Small intestine (tissue), 7 donors: ENCODE data around the gene CLTA. TPM values are rescaled to one million over a fixed set of nuclear protein-coding genes. Genes with fewer than 3 reads are reported as not detected.

Experiments
- DNase-seq, 2 donors: peaks; one replicate each; pipeline versions ENCODE4 v3.0.0 to v3.0.0-alpha.2; 2013
- FAIRE-seq: peaks from 2 replicates; lab custom pipeline; 2012; peaks lifted over from hg19 to GRCh38; lab: Jason Lieb, UNC
- H3K27ac ChIP-seq, 3 donors: one replicate each; pipeline ENCODE4 v1.5.1; 2013; ENCODE audit warnings: low read length in 2 of 3, mild to moderate bottlenecking in 2 of 3, control low read depth in 1 of 3, inconsistent platforms in 1 of 3, low read depth in 1 of 3, moderate library complexity in 1 of 3
- H3K27me3 ChIP-seq, 3 donors: one replicate each; pipeline ENCODE4 v1.6.1; 2013; ENCODE audit warnings: low read length in 3 of 3, inconsistent platforms in 1 of 3; ENCODE audit not compliant: control insufficient read depth in 3 of 3, insufficient read depth in 3 of 3
- H3K36me3 ChIP-seq, 3 donors: one replicate each; pipeline ENCODE4 v1.6.1; 2013; ENCODE audit warnings: low read length in 3 of 3, inconsistent platforms in 1 of 3, low read depth in 1 of 3, mild to moderate bottlenecking in 1 of 3, moderate library complexity in 1 of 3; ENCODE audit not compliant: control insufficient read depth in 3 of 3, insufficient read depth in 2 of 3
- H3K4me1 ChIP-seq, 3 donors: one replicate each; pipeline ENCODE4 v1.6.1; 2013; ENCODE audit warnings: low read length in 2 of 3, inconsistent platforms in 1 of 3, low read depth in 1 of 3, mild to moderate bottlenecking in 1 of 3, moderate library complexity in 1 of 3; ENCODE audit not compliant: control insufficient read depth in 3 of 3, insufficient read depth in 2 of 3
- H3K4me3 ChIP-seq, 3 donors: one replicate each; pipeline ENCODE4 v1.5.1; 2013; ENCODE audit warnings: low read length in 3 of 3, control low read depth in 1 of 3, inconsistent platforms in 1 of 3, low read depth in 1 of 3, mild to moderate bottlenecking in 1 of 3, moderate library complexity in 1 of 3
- H3K9me3 ChIP-seq, 2 donors: one replicate each; pipeline ENCODE4 v1.6.1; 2013; ENCODE audit warnings: low read depth in 1 of 2, low read length in 1 of 2; ENCODE audit not compliant: control insufficient read depth in 2 of 2, insufficient read depth in 1 of 2
- WGBS, 3 donors: extraction: QIAGEN DNeasy Blood & Tissue Kit; methylation state at CpG; one replicate each; pipeline ENCODE4 v1.1.7; 2013; 5-methylcytosine and 5-hydroxymethylcytosine counted together
- polyA plus RNA-seq, 4 donors: library from polyadenylated mRNA; stranded (reverse) in 3 of 4; unstranded in 1 of 4; fragments of 200-250 nt in 3 of 4; fragments of 120-200 nt in 1 of 4; gene quantifications; one replicate each; pipeline versions ENCODE4 v1.2.1 to v1.2.3, GENCODE V29; 2013
- donor health status: healthy with polysubstance abuse.
- donor health status: control.
- donor health status: control.
- donor health status: Bipolar disorder and iron deficiency.
- donor health status: healthy.

CLTA gene
- polyA plus RNA-seq, 4 donors = 176 to 279 (median 273) TPM

- Histone ChIP-seq H3K27ac (peak overlapping the region in 1 of 3 donors; percentile 11), H3K4me1 (peaks cover 0 to 10% (median 3%) of the 10 kb centered on the region in 3 donors), H3K4me3 (no peak overlapping the region), H3K36me3 (peaks cover 0 to 3% (median 0%) of the 10 kb centered on the region in 3 donors), H3K9me3 (peaks cover 0 to 4% of the 10 kb centered on the region in 2 donors), H3K27me3 (peaks cover 0 to under 1% (median 0%) of the 10 kb centered on the region in 3 donors)
- WGBS, 3 donors = 91 to 100% (median 92%) methylated on average over 2 of the region's 2 CpGs
- FAIRE-seq (no peak), DNase-seq (no peak)
These were observed 29.5 kb upstream of the CLTA start for GRCh38 chr9:36161187-36161586.

DNA sequence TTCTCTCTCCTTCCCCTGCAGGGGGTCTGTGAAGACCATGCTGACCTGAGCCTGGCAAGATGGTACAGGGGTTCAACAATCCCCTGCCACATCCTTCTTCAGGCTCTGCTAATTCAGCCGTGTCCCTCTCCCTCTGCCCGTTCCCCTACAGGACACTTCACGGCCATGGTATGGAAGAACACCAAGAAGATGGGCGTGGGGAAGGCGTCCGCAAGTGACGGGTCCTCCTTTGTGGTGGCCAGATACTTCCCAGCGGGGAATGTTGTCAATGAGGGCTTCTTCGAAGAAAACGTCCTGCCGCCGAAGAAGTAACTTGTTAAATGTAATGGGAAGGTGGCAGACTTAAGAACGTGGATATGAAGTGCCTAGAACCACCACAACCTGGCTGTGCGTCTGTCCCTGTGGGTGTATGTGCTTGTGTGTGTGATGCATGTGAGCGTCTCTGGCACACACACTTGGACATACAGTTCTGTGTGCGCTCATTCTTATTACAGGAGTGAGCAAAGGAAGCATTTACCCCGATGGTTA, 28.4 kb upstream of the CLTA start:
- peak overlapping the region in 1 of 3 donors; percentile 76 for H3K27ac ChIP-seq
- FAIRE-seq (no peak), DNase-seq (no peak)
- 89 to 95% (median 93%) methylated on average over 17 of the region's 17 CpGs for WGBS, 3 donors
- no peak overlapping the region for H3K4me3 ChIP-seq
- peaks cover 0 to 3% (median 0%) of the 10 kb centered on the region in 3 donors for H3K36me3 ChIP-seq
- peaks cover 0 to 16% (median 3%) of the 10 kb centered on the region in 3 donors for H3K4me1 ChIP-seq
- no peaks in the 10 kb centered on the region for H3K9me3 ChIP-seq
- H3K27me3 ChIP-seq = peaks cover 0 to 3% (median 0%) of the 10 kb centered on the region in 3 donors

- peak in 1 of 2 donors; percentile 61 for DNase-seq
- no peak for FAIRE-seq
- Histone ChIP-seq H3K36me3 (peaks cover 0 to 3% (median 0%) of the 10 kb centered on the region in 3 donors), H3K4me1 (peaks cover 0 to 16% (median 3%) of the 10 kb centered on the region in 3 donors), H3K27ac (peak overlapping the region in 2 of 3 donors; percentile 73 to 76), H3K9me3 (no peaks in the 10 kb centered on the region), H3K4me3 (no peak overlapping the region), H3K27me3 (peaks cover 0 to 3% (median 0%) of the 10 kb centered on the region in 3 donors)
- 51 to 84% (median 83%) methylated on average over 9 of the region's 9 CpGs for WGBS, 3 donors
These were observed 27.5 kb upstream of the CLTA start for GRCh38 chr9:36163049-36163785.

- 76 to 88% (median 76%) methylated on average over 4 of the region's 4 CpGs for WGBS, 3 donors
- FAIRE-seq (no peak), DNase-seq (no peak)
- H3K4me1 ChIP-seq = peaks cover 0 to 16% (median 3%) of the 10 kb centered on the region in 3 donors
- H3K9me3 ChIP-seq = no peaks in the 10 kb centered on the region
- no peak overlapping the region for H3K4me3 ChIP-seq
- H3K27me3 ChIP-seq = peaks cover 0 to 3% (median 0%) of the 10 kb centered on the region in 3 donors
- peak overlapping the region in 2 of 3 donors; percentile 73 to 76 for H3K27ac ChIP-seq
- H3K36me3 ChIP-seq = peaks cover 0 to 3% (median 0%) of the 10 kb centered on the region in 3 donors
These were observed 26.9 kb upstream of the CLTA start for GRCh38 chr9:36163786-36164170.

GRCh38 chr9:36164372-36164771, 26.3 kb upstream of the CLTA start:
- Histone ChIP-seq H3K4me1 (peaks cover 0 to 16% (median 3%) of the 10 kb centered on the region in 3 donors), H3K9me3 (no peaks in the 10 kb centered on the region), H3K36me3 (peaks cover 0 to 3% (median 0%) of the 10 kb centered on the region in 3 donors), H3K27ac (peak overlapping the region in 1 of 3 donors; percentile 76), H3K4me3 (no peak overlapping the region), H3K27me3 (peaks cover 0 to 3% (median 0%) of the 10 kb centered on the region in 3 donors)
- 76 to 79% (median 78%) methylated on average over 6 of the region's 6 CpGs for WGBS, 3 donors
- FAIRE-seq (no peak), DNase-seq (no peak)

GRCh38 chr9:36164989-36165388, 25.7 kb upstream of the CLTA start:
- no peak overlapping the region for H3K4me3 ChIP-seq
- DNase-seq (no peak), FAIRE-seq (no peak)
- H3K36me3 ChIP-seq = peaks cover 0 to 3% (median 0%) of the 10 kb centered on the region in 3 donors
- H3K27ac ChIP-seq = peak overlapping the region in 1 of 3 donors; percentile 76
- WGBS, 3 donors = 43 to 82% (median 61%) methylated on average over 3 of the region's 3 CpGs
- H3K27me3 ChIP-seq = peaks cover 0 to 3% (median 0%) of the 10 kb centered on the region in 3 donors
- peaks cover 0 to 16% (median 3%) of the 10 kb centered on the region in 3 donors for H3K4me1 ChIP-seq
- H3K9me3 ChIP-seq = no peaks in the 10 kb centered on the region

DNA sequence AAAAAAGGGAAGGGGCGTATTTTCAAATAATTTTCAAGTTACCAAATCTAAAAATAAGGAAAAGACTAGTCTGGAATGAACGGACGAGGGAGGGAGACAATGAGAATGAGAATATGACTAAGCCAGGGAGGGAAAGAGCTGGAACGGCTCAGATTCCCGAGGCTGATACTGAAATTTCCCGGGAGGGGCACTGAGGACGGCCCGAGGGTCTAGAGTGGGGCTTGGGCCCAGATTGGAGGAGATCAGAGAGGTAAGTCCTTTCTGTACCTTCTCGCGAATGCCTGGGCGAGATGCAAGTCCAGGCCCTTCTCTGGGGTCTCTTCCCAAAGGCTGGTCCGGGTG, 24.9 kb upstream of the CLTA start:
- FAIRE-seq (no peak), DNase-seq (no peak)
- Histone ChIP-seq H3K27me3 (peaks cover 0 to 3% (median 0%) of the 10 kb centered on the region in 3 donors), H3K36me3 (peaks cover 0 to 3% (median 0%) of the 10 kb centered on the region in 3 donors), H3K27ac (peak overlapping the region in 1 of 3 donors; percentile 36), H3K4me1 (peaks cover 0 to 16% (median 3%) of the 10 kb centered on the region in 3 donors), H3K9me3 (no peaks in the 10 kb centered on the region), H3K4me3 (peak overlapping the region in 1 of 3 donors; percentile 48)
- WGBS, 3 donors = 45 to 58% (median 58%) methylated on average over 11 to 12 of the region's 12 CpGs

GRCh38 chr9:36166168-36166927, 24.4 kb upstream of the CLTA start:
- H3K9me3 ChIP-seq = no peaks in the 10 kb centered on the region
- H3K36me3 ChIP-seq = peaks cover 0 to 3% (median 0%) of the 10 kb centered on the region in 3 donors
- H3K4me3 ChIP-seq = peak overlapping the region in 2 of 3 donors; percentile 43 to 48
- DNase-seq (peak; percentile 69 to 86), FAIRE-seq (no peak)
- H3K4me1 ChIP-seq = peaks cover 0 to 16% (median 3%) of the 10 kb centered on the region in 3 donors
- WGBS, 3 donors = 5 to 7% (median 6%) methylated on average over 46 to 58 of the region's 58 CpGs
- peaks cover 0 to 3% (median 0%) of the 10 kb centered on the region in 3 donors for H3K27me3 ChIP-seq
- H3K27ac ChIP-seq = no peak overlapping the region
